ENCODE results near the gene HOXB7. TPM values are rescaled to one million over a fixed set of nuclear protein-coding genes. Genes with fewer than 3 reads are reported as not detected.

The HOXB7 gene
- total RNA-seq, 1 experiment from 2014 or later: 39.7 TPM

GRCh38 chr17:48624118-48624517 lies 13.3 kb upstream of the HOXB7 start:
- no peak for DNase-seq (ENCODE audit: low spot score)

GRCh38 chr17:48623583-48623982 lies 12.8 kb upstream of the HOXB7 start:
- no peak for DNase-seq (ENCODE audit: low spot score)

DNA sequence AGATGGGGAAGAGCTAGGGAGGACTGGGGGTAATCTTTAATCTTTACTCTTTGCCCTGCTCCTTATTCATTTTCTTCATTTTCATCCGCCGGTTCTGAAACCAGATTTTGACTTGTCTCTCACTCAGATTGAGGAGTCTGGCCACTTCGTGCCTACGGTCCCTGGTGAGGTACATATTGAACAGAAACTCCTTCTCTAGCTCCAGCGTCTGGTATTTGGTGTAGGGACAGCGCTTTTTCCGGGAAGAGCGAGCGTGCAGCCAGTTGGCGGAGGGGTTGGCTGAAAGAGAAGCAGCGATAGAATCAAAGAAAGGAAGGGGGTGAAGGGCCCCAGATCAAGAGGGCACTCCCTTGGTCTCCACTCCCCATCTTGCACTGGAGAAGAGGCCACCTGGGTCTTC lies 12.0 kb upstream of the HOXB7 start:
- DNase-seq (ENCODE audit: low spot score): no peak

- no peak for DNase-seq (ENCODE audit: low spot score)
Measured at GRCh38 chr17:48621410-48622392, 10.9 kb upstream of the HOXB7 start.

DNA sequence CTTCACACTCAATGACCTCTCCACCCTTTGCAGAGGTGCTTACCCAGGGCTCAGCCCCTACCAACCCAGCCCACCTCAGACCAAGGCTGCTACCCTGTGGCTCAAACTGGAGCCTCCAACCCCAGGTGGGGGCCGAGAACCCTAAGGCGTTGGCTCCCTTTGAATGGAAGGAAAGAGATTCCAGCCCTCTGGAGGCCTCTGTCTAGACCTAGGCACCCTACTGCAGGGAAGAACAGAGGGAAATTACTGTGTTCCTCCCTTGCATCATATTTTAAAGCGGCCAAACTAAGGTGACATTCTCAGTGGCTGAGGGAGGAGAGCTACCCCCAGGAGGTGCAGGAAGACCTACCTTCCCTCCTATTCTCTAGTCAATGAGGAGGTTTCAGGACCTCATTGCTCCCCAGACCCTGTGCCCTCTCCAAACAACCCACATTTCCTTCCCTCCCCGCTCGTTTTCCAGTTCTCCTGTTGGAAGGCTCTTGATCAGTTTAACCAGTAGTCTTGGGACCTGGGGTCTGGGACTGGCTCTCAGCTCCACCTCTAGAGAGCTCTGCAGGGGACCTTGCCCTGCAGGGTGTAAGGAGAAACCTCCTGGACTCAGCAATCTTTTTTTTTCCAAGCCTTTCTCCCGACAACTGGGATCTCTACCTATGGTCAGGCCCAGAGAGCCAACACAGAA lies 9.8 kb upstream of the HOXB7 start:
- peak; percentile 80 for DNase-seq (ENCODE audit: low spot score)

DNA sequence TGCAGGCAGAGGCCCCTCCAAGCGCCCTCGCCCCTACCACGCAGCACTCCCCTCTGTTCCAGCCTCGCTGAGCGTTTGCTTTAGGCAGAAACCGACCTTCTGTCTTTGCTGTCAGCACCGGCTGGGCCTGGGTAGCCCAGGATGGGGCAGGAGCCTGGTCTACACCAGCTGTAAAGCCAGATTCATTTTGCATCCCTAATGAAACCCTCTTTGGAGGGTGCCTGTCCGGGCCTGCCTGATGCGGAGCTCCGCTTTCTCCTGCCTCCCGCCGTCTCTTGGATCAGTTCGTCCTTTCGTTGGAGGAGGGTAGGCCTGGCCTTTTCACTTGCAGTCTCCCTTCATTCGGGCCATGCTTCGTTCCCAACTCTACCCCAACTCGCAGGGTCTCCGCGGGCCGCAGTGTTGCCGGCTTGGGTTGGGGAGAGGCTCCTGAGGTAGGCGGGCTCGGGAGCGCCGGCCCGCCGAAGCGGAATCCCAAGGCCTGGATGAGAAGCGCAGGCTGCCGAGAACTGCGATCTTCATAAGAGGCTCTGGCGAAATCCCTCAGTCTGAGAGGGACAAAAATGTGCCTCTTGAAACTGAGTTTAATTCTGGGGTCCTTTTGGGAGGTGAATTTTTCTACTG lies 9.1 kb upstream of the HOXB7 start:
- DNase-seq (ENCODE audit: low spot score): peak; percentile 74

DNA sequence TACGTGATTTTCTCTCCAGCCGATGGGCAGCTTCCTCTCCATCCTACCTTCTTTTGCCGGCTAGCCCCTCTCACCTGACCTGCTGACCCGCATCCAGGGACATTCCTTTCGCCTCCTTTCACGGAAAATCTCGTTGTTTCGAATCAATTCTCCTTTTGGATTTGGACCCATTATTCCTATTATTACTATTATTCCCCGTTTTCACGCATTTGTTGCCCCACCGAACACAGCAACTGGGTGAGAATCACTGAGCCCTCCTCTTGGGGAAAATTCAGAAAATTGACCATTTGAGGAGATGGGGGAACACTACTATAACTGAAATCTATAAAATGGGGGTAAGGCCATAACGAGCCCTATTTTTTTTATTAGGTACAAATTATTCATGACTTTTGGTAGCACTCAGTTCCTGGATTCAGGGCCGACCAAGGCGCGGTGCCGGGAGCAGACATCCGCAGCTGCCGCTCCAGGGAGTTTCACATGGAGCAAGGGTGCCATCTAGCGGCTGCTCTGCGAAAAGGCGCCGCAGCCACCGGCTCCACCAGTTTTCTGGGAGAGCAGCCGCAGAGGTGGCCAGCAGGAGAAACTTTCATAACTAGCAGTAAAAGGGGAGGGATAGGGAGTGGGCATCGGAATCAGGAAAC lies 7.6 kb upstream of the HOXB7 start:
- DNase-seq (ENCODE audit: low spot score): no peak

DNA sequence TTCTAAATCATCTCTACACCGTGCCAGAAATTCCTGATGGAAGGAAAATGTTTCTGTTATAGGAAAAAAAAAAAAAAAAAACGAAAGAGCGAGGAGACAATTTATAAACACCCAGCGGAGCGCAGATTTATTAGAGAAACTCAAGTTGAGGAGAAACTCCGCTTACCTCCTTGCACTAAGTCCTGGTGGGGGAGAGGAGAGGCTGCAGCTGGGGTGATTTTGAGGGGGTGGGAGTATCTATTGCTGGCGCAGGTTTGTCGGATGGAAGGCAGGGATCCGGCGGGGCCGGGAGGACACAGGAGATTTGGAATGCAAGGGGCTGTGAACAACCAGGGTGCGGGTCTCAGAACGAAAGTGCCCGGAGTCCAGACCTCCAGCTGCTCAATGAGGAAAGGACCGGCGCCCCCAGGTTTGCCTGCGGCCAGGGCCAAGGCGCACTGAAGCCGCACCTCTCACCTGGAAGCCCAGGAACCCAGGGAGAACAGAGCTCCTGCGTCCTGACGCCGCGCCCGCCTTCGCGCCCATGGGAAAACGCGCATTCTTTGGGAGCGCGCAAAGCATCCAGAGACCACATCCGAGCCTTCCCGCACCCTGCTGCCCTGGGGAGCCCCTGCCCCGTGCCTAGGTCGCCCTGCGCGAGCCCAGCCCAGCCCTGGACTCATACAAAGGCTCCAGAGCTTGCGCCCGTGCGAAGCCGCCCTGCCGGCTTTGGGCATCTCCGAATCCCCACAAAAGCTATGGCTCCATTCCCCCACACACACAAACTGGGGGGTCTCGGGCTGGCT lies 6.8 kb upstream of the HOXB7 start:
- peak; percentile 75 for DNase-seq (ENCODE audit: low spot score)

GRCh38 chr17:48616717-48617470 lies 6.1 kb upstream of the HOXB7 start:
- peak; percentile 76 for DNase-seq (ENCODE audit: low spot score)

- peak; percentile 72 for DNase-seq (ENCODE audit: low spot score)
Measured at GRCh38 chr17:48615963-48616716, 5.3 kb upstream of the HOXB7 start.

DNA sequence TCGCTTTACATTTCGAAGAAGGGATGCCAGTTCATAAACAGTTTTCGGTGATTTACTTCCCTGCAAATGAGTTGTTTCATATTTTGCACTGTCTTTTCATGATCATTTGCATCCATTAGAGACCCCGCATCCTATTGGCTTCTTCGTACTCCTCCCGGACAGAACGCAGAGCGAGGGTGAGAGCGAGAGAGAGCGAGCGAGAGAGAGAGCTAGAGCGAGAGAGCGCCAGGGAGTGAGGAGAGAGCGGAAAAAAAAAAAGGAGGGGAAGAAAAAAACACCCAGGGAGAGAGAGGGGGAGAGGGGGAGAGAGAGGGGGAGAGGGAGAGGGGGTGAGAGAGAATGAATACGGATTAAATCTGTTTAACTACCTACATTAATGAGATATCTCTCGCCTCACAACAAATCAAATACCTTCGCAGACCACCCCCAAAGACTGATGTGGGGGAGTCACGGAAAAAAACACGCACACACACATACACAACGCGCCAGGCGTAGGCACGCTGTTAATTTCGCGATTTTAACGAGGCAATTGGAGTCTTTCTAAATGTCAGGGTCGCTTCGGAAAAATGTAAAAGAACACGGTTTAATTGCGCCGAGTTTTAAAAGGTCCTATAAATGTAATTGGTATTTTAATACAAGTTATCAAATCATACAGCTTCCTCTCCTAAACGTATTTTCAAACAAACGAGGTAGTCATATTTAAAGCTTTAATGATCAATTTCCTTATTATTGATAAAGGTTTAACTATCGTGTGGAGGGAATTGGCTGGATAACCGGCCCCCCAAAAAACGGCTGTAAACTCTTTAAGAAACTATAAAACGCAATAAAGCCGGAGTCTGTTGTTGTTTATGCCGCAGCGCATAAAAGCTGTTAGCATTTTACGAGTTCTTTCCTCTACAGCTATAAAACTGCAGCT lies 4.5 kb upstream of the HOXB7 start, which contains the start of gene HOXB8:
Gene HOXB8, minus strand, starts transcription at position 246 of the 916 bp plus-strand sequence. CDS start 588 bp downstream, outside the sequence.
- peak; percentile 82 for DNase-seq (ENCODE audit: low spot score)

GRCh38 chr17:48613862-48614694 lies 3.3 kb upstream of the HOXB7 start:
- no peak for DNase-seq (ENCODE audit: low spot score)

DNA sequence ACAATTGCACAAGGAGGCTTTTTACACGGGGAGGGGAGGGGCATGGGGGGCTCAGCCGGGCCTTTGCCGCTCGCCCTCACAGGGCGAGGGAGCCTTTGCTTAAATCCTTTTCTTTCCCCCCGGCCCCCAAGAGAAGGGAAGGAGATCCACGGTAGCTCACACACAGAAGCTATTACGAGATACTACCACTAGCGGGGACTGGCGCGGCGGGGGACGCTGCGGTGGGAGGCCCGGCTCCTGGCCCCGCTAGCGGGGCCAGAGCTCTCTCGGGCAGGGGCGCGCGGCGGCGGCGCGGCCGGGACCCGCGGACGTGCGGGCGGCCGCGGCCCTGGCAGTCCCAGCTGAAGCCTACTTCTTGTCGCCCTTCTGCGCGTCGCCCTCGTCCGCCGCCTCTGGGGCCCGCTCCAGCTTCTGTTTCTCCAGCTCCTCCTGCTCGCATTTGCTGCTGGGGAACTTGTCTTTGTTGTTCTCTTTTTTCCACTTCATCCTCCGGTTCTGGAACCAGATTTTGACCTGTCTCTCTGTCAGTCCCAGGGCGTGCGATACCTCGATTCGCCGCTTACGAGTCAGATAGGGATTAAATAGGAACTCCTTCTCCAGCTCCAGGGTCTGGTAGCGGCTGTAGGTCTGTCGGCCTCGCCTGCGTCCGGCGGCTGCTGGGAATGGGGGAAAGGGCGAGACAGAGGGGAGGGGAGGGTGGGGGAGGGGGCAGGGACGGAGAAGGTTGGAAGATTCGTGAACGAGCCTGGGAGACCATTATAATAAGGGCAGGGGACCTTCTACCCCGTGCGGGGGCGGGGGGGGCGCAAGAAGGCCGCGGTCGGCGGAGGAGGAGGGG lies 2.3 kb upstream of the HOXB7 start:
- peak; percentile 78 for DNase-seq (ENCODE audit: low spot score)

DNA sequence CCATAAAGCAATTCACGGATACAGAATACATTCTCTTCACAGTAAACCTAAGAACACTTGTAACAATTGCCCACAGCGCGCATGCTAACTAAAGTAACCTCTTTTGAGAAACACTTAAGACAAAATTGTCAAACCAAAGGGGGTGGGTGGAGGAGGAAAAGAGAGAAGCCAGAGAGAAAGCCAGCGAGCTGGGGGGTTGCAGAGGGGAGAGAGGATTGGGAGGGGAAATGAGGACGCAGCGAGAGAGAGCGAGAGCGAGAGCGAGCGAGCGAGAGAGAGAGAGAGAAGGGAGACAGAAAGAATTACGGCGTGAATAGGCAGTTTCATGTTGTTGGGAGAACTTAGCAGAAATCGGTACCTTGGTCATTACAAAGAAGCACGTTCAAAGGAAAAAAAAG lies 1.6 kb upstream of the HOXB7 start:
- DNase-seq (ENCODE audit: low spot score): no peak

- DNase-seq (ENCODE audit: low spot score): peak; percentile 71
Measured at GRCh38 chr17:48611681-48612455, 1.1 kb upstream of the HOXB7 start.

- peak; percentile 65 for DNase-seq (ENCODE audit: low spot score)
Measured at GRCh38 chr17:48611213-48611612, 396 bp upstream of the HOXB7 start.
